HepG2 (cell line): ENCODE data around the gene PPP3CB. TPM values are rescaled to one million over a fixed set of nuclear protein-coding genes. Genes with fewer than 3 reads are reported as not detected.

ENCODE experiments used
- ATAC-seq: fragments of 200-7000 bp; cut with Tn5 transposase; 3 replicates; pipeline ENCODE4 v1.9.1; 2020; ENCODE audit warnings: mild to moderate bottlenecking, moderate library complexity
- BruUV-seq: library from RNA; stranded (reverse); fragments of 400-500 nt; replicated peaks from 2 replicates; lab custom pipeline; 2021; lab: Mats Ljungman, UMichigan
- CTCF ChIA-PET: fragments of 300-600 bp; formaldehyde crosslinking; extraction: SDS; loops from one replicate; lab custom pipeline; 2021; ENCODE audit warnings: low total read pairs, inconsistent platforms, low intra/inter-chr PET ratio; lab: Yijun Ruan, JAX
- POLR2A ChIA-PET: fragments of 350-600 bp; sonication (Branson Sonifier 250); formaldehyde crosslinking; loops from one replicate; lab custom pipeline; 2020; ENCODE audit warnings: antibody characterized with exemption, inconsistent platforms; lab: Yijun Ruan, JAX
- DNase-seq: peaks from one replicate; pipeline ENCODE4 v3.0.0-alpha.2; 2015; ENCODE audit warnings: low spot score
- FAIRE-seq: peaks from 3 replicates; lab custom pipeline; 2011; peaks lifted over from hg19 to GRCh38; lab: Jason Lieb, UNC
- H2AFZ ChIP-seq: one replicate; pipeline ENCODE4 v1.6.1; 2011; ENCODE audit warnings: low read length, inconsistent platforms
- H3K27ac ChIP-seq: fragments of 300-600 bp; 3 replicates; pipeline ENCODE4 v1.8.0; 2011; ENCODE audit warnings: mixed run types, mild to moderate bottlenecking, mixed read lengths, low read length, inconsistent platforms; ENCODE audit not compliant: insufficient read depth; ENCODE audit errors: extremely low read length
- H3K27me3 ChIP-seq, 2 experiments: fragments of 200-600 bp in 1 of 2; 2 replicates in 1 of 2; 3 replicates in 1 of 2; pipeline versions ENCODE4 v1.6.0 to v1.8.0; 2011; ENCODE audit warnings: low read length in 2 of 2, mild to moderate bottlenecking in 2 of 2, moderate library complexity in 2 of 2, inconsistent platforms in 1 of 2; ENCODE audit not compliant: insufficient read depth in 2 of 2, control insufficient read depth in 1 of 2
- H3K36me3 ChIP-seq, 2 experiments: fragments of 200-600 bp in 1 of 2; replicated peaks in 1 of 2; 2 replicates in 1 of 2; 3 replicates in 1 of 2; pipeline versions ENCODE4 v1.5.1 to v1.8.0; 2011; ENCODE audit warnings: low read length in 2 of 2, inconsistent platforms in 1 of 2; ENCODE audit not compliant: insufficient read depth in 2 of 2, control insufficient read depth in 1 of 2
- H3K4me1 ChIP-seq: 2 replicates; pipeline ENCODE4 v1.5.1; 2012; ENCODE audit warnings: low read length, inconsistent platforms; ENCODE audit not compliant: insufficient read depth
- H3K4me2 ChIP-seq: 2 replicates; pipeline ENCODE4 v1.6.0; 2011; ENCODE audit warnings: low read depth, low read length, inconsistent platforms
- H3K4me3 ChIP-seq, 3 experiments: fragments of 200-600 bp in 1 of 3; sonication (generic), shearing (Covaris generic) in 1 of 3; replicated peaks in 1 of 3; 2 replicates each; pipeline ENCODE4 v1.5.1; 2011 to 2016; ENCODE audit warnings: low read length in 3 of 3, inconsistent platforms in 2 of 3, low read depth in 2 of 3, mild to moderate bottlenecking in 2 of 3, control low read depth in 1 of 3, mixed read lengths in 1 of 3; ENCODE audit not compliant: insufficient read depth in 1 of 3
- H3K79me2 ChIP-seq: one replicate; pipeline ENCODE4 v1.6.1; 2011; ENCODE audit warnings: low read length, inconsistent platforms; ENCODE audit not compliant: insufficient read depth
- H3K9ac ChIP-seq: 2 replicates; pipeline ENCODE4 v1.6.0; 2011; ENCODE audit warnings: mild to moderate bottlenecking, low read depth, low read length, inconsistent platforms; ENCODE audit not compliant: insufficient read depth
- H3K9me3 ChIP-seq: 2 replicates; pipeline ENCODE4 v1.5.1; 2012; ENCODE audit warnings: mild to moderate bottlenecking, low read length
- H4K20me1 ChIP-seq: 2 replicates; pipeline ENCODE4 v1.6.0; 2011; ENCODE audit warnings: inconsistent platforms, mild to moderate bottlenecking, low read length, moderate library complexity; ENCODE audit not compliant: insufficient read depth
- BORCS8-MEF2B ChIP-seq: sonication (generic); formaldehyde crosslinking; IDR thresholded peaks from 2 replicates; pipeline ENCODE4 v1.8.0; 2022; ENCODE audit warnings: mild to moderate bottlenecking, missing genetic modification reagents
- KAT8 ChIP-seq: IDR thresholded peaks from 2 replicates; pipeline ENCODE4 v1.6.1; 2016; ENCODE audit warnings: missing genetic modification reagents, missing compliant biosample characterization
- ZNF589 ChIP-seq: sonication (generic); formaldehyde crosslinking; conservative IDR thresholded peaks from 2 replicates; pipeline ENCODE4 v1.8.0; 2022; ENCODE audit warnings: mild to moderate bottlenecking, moderate library complexity, missing genetic modification reagents
- ZNF607 ChIP-seq: sonication (generic); formaldehyde crosslinking; IDR thresholded peaks from 2 replicates; pipeline ENCODE4 v1.5.1; 2020; ENCODE audit warnings: missing genetic modification reagents, mild to moderate bottlenecking, borderline replicate concordance
- ZNF672 ChIP-seq: sonication (generic); formaldehyde crosslinking; IDR thresholded peaks from 2 replicates; pipeline ENCODE4 v1.8.1; 2022; ENCODE audit warnings: missing genetic modification reagents
- WGBS: methylation state at CpG from one replicate; pipeline ENCODE4 v1.1.6; 2017; ENCODE audit warnings: low lambda C conversion rate; 5-methylcytosine and 5-hydroxymethylcytosine counted together
- in situ Hi-C: cut with HindIII; loops from 2 replicates; pipeline ENCODE4 v1.10.0; 2017; ENCODE audit warnings: low pct_unique_long_range_greater_than_20kb; ENCODE audit not compliant: extremely low pct_ligation_motif_present
- intact Hi-C: fragments of 100-400 bp; cut with micrococcal nuclease; formaldehyde crosslinking; loops from one replicate; pipeline ENCODE4 v1.10.0; 2022; ENCODE audit not compliant: unreplicated experiment
- polyA plus RNA-seq, 8 experiments: library from polyadenylated mRNA; depleted of rRNA in 3 of 8; stranded (reverse) in 7 of 8; unstranded in 1 of 8; fragments of >200 nt; fragmentation: Illumina TruSeq in 4 of 8; extraction: Trizol in 4 of 8; gene quantifications; 2 replicates each; pipeline versions ENCODE4 v1.2.1 to v1.2.3, GENCODE V29; 2011 to 2016; ENCODE audit warnings: low read depth in 4 of 8, missing spikeins in 1 of 8, mixed read lengths in 1 of 8; ENCODE audit not compliant: insufficient read depth in 1 of 8
- total RNA-seq, 5 experiments: library from RNA; depleted of rRNA; stranded (reverse); fragments of >200 nt; fragmentation: Illumina TruSeq; extraction: Trizol; gene quantifications; 2 replicates each; pipeline ENCODE4 v1.2.3, GENCODE V29; 2016; ENCODE audit warnings: low read depth in 1 of 5
- TF ChIP-seq, protein P1 (sequence below): sonication (generic); formaldehyde crosslinking; IDR thresholded peaks from 2 replicates; pipeline ENCODE4 v1.8.0; 2022; ENCODE audit warnings: low read depth, missing genetic modification reagents
- TF ChIP-seq, protein P2 (sequence below): sonication (generic); formaldehyde crosslinking; IDR thresholded peaks from 2 replicates; pipeline ENCODE4 v1.5.0; 2020; ENCODE audit warnings: mild to moderate bottlenecking, missing genetic modification reagents
- TF ChIP-seq, protein P3 (sequence below): sonication (generic); formaldehyde crosslinking; IDR thresholded peaks from 2 replicates; pipeline ENCODE4 v1.8.0; 2022; ENCODE audit warnings: mild to moderate bottlenecking, missing genetic modification reagents, moderate library complexity

The PPP3CB gene
- total and polyA plus RNA-seq, 2 of the 13 experiments (the other 11 are each of a cell fraction or from before 2014, with no cell fraction given) = 8.7 to 11.4 TPM

DNA sequence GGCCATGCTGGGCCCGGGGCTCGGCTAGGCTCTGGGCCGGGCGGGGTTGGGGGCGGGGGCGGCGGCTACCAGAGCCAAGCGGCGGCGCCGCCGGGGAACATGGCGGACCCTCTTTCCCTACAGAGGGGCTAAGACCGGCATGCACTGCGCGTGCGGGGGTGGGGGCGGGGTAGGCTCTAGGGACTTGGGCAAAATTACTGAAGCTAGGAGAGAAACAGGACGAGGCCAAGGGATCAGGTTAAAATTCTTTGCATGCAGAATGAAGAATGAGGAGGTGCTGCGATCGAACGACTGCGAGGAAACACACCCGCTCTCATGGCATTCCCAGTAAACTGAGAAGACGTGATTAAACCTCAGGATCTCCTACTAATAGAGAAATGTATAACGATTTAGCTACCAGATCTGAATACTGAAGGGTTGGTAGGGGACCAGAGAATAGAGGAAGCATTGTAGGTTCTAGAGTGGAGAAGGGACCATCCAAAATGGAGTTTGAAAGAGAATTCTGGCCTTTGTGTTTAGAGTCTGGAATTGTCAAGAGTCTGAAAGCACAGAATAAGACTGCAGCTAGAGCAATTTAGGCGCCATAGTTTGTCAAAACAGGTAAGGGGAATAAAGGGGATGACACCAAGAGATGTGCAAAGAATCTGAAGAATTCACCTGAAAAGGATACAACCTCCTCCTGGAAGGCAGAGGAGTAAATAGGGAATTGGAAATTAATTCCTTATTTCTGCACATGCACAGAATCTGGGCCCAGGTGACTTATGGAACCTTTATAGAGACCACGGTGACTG, at the start of gene PPP3CB (continued):
- TF ChIP-seq, protein P1, sequence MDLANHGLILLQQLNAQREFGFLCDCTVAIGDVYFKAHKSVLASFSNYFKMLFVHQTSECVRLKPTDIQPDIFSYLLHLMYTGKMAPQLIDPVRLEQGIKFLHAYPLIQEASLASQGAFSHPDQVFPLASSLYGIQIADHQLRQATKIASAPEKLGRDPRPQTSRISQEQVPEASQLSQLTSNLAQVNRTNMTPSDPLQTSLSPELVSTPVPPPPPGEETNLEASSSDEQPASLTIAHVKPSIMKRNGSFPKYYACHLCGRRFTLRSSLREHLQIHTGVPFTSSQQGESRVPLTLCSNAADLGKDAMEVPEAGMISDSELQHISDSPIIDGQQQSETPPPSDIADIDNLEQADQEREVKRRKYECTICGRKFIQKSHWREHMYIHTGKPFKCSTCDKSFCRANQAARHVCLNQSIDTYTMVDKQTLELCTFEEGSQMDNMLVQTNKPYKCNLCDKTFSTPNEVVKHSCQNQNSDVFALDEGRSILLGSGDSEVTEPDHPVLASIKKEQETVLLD (CRISPR knock-in tag) = peak; percentile 18; the same call in 1 of the 2 replicates
- TF ChIP-seq, protein P2, sequence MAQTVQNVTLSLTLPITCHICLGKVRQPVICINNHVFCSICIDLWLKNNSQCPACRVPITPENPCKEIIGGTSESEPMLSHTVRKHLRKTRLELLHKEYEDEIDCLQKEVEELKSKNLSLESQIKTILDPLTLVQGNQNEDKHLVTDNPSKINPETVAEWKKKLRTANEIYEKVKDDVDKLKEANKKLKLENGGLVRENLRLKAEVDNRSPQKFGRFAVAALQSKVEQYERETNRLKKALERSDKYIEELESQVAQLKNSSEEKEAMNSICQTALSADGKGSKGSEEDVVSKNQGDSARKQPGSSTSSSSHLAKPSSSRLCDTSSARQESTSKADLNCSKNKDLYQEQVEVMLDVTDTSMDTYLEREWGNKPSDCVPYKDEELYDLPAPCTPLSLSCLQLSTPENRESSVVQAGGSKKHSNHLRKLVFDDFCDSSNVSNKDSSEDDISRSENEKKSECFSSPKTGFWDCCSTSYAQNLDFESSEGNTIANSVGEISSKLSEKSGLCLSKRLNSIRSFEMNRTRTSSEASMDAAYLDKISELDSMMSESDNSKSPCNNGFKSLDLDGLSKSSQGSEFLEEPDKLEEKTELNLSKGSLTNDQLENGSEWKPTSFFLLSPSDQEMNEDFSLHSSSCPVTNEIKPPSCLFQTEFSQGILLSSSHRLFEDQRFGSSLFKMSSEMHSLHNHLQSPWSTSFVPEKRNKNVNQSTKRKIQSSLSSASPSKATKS = no peak
- TF ChIP-seq, all 625 proteins: peak for 46

DNA sequence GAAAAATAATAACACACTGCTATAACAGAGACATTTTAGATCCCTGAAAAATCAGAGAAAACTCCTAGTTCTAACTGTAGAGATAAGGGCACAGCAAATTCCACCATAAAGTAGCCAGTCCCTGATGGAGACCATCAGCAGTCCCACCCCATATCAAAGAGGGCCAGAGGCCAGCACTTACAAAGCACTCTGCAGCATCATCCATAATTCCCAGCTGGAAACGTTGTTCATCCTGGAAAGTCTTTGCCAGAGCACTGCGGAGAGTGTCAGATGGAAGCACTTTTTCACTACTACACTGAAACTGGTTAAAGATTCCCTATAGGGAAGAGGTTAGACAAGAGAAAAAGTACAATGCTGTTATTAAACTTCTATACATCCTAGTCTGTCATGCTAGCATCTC, 49.5 kb upstream of the PPP3CB start:
- H3K4me3 ChIP-seq = no peak overlapping the region
- in situ Hi-C loops = no loop called here
- no peak overlapping the region for H2AFZ ChIP-seq
- ChIA-PET CTCF (no interaction called here), POLR2A (no interaction called here)
- H3K9ac ChIP-seq = no peak overlapping the region
- no TSS peak for BruUV-seq
- no peak for TF ChIP-seq ZNF607 (CRISPR knock-in tag)
- TF ChIP-seq, protein P3, sequence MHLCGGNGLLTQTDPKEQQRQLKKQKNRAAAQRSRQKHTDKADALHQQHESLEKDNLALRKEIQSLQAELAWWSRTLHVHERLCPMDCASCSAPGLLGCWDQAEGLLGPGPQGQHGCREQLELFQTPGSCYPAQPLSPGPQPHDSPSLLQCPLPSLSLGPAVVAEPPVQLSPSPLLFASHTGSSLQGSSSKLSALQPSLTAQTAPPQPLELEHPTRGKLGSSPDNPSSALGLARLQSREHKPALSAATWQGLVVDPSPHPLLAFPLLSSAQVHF (CRISPR knock-in tag) = no peak
- TF ChIP-seq ZNF589 (CRISPR knock-in tag) = no peak
- TF ChIP-seq BORCS8-MEF2B (CRISPR knock-in tag) = no peak
- no peak for TF ChIP-seq ZNF672 (CRISPR knock-in tag)
- no peak for TF ChIP-seq KAT8
- no peak for ATAC-seq
- FAIRE-seq = no peak
- H3K4me2 ChIP-seq = no peak overlapping the region
- no peaks in the 10 kb centered on the region for H3K27me3 ChIP-seq
- no peak overlapping the region for H3K27ac ChIP-seq
- WGBS = 75% methylated on average over 2 of the region's 2 CpGs
- no peaks in the 10 kb centered on the region for H3K9me3 ChIP-seq
- intact Hi-C loops = no loop called here
- peaks cover 0 to 13% of the 10 kb centered on the region in 2 experiments; a peak in 2 of 5 replicates for H3K36me3 ChIP-seq
- H3K4me1 ChIP-seq = no peaks in the 10 kb centered on the region
- no peak for DNase-seq
- H4K20me1 ChIP-seq = no peaks in the 10 kb centered on the region
- no peaks in the 10 kb centered on the region for H3K79me2 ChIP-seq
